Activated B cell treated with CpG ODN at 0.5 μM for 24 hours (primary cell): ENCODE measurements around the gene CTIF. TPM values are rescaled to one million over a fixed set of nuclear protein-coding genes. Genes with fewer than 3 reads are reported as not detected.
A peak's percentile ranks its signal among the peaks of the same experiment; 100 is the strongest.

Source experiments
- ATAC-seq: fragments of 200-7000 bp; cut with Tn5 transposase; one replicate; pipeline ENCODE4 v1.10.0; 2021; ENCODE audit warnings: low read depth, mild to moderate bottlenecking, moderate library complexity
- CTCF ChIA-PET: fragments of 350-600 bp; sonication (Branson Sonifier 250); formaldehyde crosslinking; loops from one replicate; lab custom pipeline; 2021; ENCODE audit warnings: antibody characterized with exemption; lab: Charles Lee
- POLR2A ChIA-PET: fragments of 350-600 bp; sonication (Branson Sonifier 250); formaldehyde crosslinking; loops from one replicate; lab custom pipeline; 2021; ENCODE audit warnings: antibody characterized with exemption; lab: Charles Lee
- DNase-seq: peaks from one replicate; pipeline ENCODE4 v3.0.0; 2022
- H3K27ac Mint-ChIP-seq: one replicate; pipeline ENCODE4 v1.8.0; 2020; ENCODE audit warnings: mixed read lengths
- H3K27me3 Mint-ChIP-seq: one replicate; pipeline ENCODE4 v1.8.0; 2021; ENCODE audit warnings: mixed read lengths
- H3K36me3 Mint-ChIP-seq: one replicate; pipeline ENCODE4 v1.8.0; 2021; ENCODE audit warnings: low read depth, mixed read lengths
- H3K4me1 Mint-ChIP-seq: one replicate; pipeline ENCODE4 v1.8.0; 2021; ENCODE audit warnings: mixed read lengths
- H3K4me3 Mint-ChIP-seq: one replicate; pipeline ENCODE4 v1.8.0; 2020; ENCODE audit warnings: mild to moderate bottlenecking, mixed read lengths
- H3K9me3 Mint-ChIP-seq: one replicate; pipeline ENCODE4 v1.8.0; 2020; ENCODE audit warnings: mixed read lengths
- CTCF ChIP-seq: fragments of 200-600 bp; IDR thresholded peaks from one replicate; pipeline ENCODE4 v1.8.0; 2022; ENCODE audit warnings: antibody characterized with exemption, mild to moderate bottlenecking
- intact Hi-C: fragments of 100-400 bp; cut with micrococcal nuclease; formaldehyde crosslinking; loops from one replicate; pipeline ENCODE4 v1.15.1; 2024
- total RNA-seq: library from RNA; stranded (reverse); gene quantifications from 2 replicates; pipeline ENCODE4 v1.2.3, GENCODE V29; 2022

CTIF gene
- total RNA-seq, 1 donor from 2014 or later = 9.3 TPM

- Mint-ChIP-seq H3K9me3 (no peaks in the 10 kb centered on the region), H3K4me3 (no peak overlapping the region), H3K27ac (no peak overlapping the region), H3K36me3 (no peaks in the 10 kb centered on the region), H3K27me3 (no peaks in the 10 kb centered on the region), H3K4me1 (peaks cover 38% of the 10 kb centered on the region)
- ChIA-PET POLR2A (interaction anchor here (2.9 kb wide), 1 partner anchor 17 kb away, joined by 19 read pairs; no protein-coding TSS in a partner anchor), CTCF (no interaction called here)
- no peak for TF ChIP-seq CTCF
- DNase-seq = peak; percentile 2
- intact Hi-C loops = no loop called here
- ATAC-seq = no peak
Measured at GRCh38 chr18:48803518-48803917, 264.7 kb downstream of the CTIF start.

- H3K9me3 Mint-ChIP-seq = no peaks in the 10 kb centered on the region
- H3K4me1 Mint-ChIP-seq = peaks cover 38% of the 10 kb centered on the region
- H3K27me3 Mint-ChIP-seq = no peaks in the 10 kb centered on the region
- TF ChIP-seq CTCF = no peak
- ATAC-seq (no peak), DNase-seq (peak; percentile 7)
- ChIA-PET CTCF (no interaction called here), POLR2A (no interaction called here)
- H3K36me3 Mint-ChIP-seq = no peaks in the 10 kb centered on the region
- no peak overlapping the region for H3K4me3 Mint-ChIP-seq
- intact Hi-C loops = no loop called here
- no peak overlapping the region for H3K27ac Mint-ChIP-seq
Measured at GRCh38 chr18:48803951-48804855, 265.4 kb downstream of the CTIF start.

GRCh38 chr18:48804856-48805610 lies 266.2 kb downstream of the CTIF start:
- DNase-seq = peak; percentile 6
- CTCF ChIA-PET = no interaction called here
- Mint-ChIP-seq H3K36me3 (no peaks in the 10 kb centered on the region), H3K27ac (no peak overlapping the region), H3K4me1 (peaks cover 30% of the 10 kb centered on the region), H3K27me3 (no peaks in the 10 kb centered on the region), H3K9me3 (no peaks in the 10 kb centered on the region), H3K4me3 (no peak overlapping the region)
- POLR2A ChIA-PET = no interaction called here
- no peak for TF ChIP-seq CTCF
- intact Hi-C loops = no loop called here
- no peak for ATAC-seq

- H3K9me3 Mint-ChIP-seq = no peaks in the 10 kb centered on the region
- no peak for ATAC-seq
- intact Hi-C loops = no loop called here
- no peaks in the 10 kb centered on the region for H3K36me3 Mint-ChIP-seq
- H3K4me1 Mint-ChIP-seq = peaks cover 23% of the 10 kb centered on the region
- H3K4me3 Mint-ChIP-seq = no peak overlapping the region
- CTCF ChIA-PET = no interaction called here
- no peak for TF ChIP-seq CTCF
- peak; percentile 4 for DNase-seq
- H3K27me3 Mint-ChIP-seq = no peaks in the 10 kb centered on the region
- H3K27ac Mint-ChIP-seq = no peak overlapping the region
- POLR2A ChIA-PET = no interaction called here
Measured at GRCh38 chr18:48805826-48806535, 267.1 kb downstream of the CTIF start.
